Activated naive CD4-positive, alpha-beta T cell treated with anti-CD3 and anti-CD28 coated beads, Interleukin-2, amount 50 U/mL, for 24 hours (primary cell): ENCODE measurements around the gene AMOTL1.

Source experiments
- H3K27ac Mint-ChIP-seq: one replicate; pipeline ENCODE4 v1.8.0; 2021; ENCODE audit warnings: mild to moderate bottlenecking, mixed read lengths
- H3K27me3 Mint-ChIP-seq: one replicate; pipeline ENCODE4 v1.8.0; 2021; ENCODE audit warnings: mixed read lengths
- H3K36me3 Mint-ChIP-seq: one replicate; pipeline ENCODE4 v1.8.0; 2021; ENCODE audit warnings: mixed read lengths
- H3K4me1 Mint-ChIP-seq: one replicate; pipeline ENCODE4 v1.8.0; 2021; ENCODE audit warnings: mixed read lengths
- H3K4me3 Mint-ChIP-seq: one replicate; pipeline ENCODE4 v1.8.0; 2021; ENCODE audit warnings: mild to moderate bottlenecking, mixed read lengths
- H3K9me3 Mint-ChIP-seq: one replicate; pipeline ENCODE4 v1.8.0; 2021; ENCODE audit warnings: mixed read lengths

The AMOTL1 gene

GRCh38 chr11:94755494-94755893, 12.7 kb upstream of the AMOTL1 start:
- Mint-ChIP-seq H3K4me1 (no peaks in the 10 kb centered on the region), H3K27me3 (peaks cover 6% of the 10 kb centered on the region), H3K9me3 (no peaks in the 10 kb centered on the region), H3K27ac (no peak overlapping the region), H3K4me3 (no peak overlapping the region), H3K36me3 (no peaks in the 10 kb centered on the region)

DNA sequence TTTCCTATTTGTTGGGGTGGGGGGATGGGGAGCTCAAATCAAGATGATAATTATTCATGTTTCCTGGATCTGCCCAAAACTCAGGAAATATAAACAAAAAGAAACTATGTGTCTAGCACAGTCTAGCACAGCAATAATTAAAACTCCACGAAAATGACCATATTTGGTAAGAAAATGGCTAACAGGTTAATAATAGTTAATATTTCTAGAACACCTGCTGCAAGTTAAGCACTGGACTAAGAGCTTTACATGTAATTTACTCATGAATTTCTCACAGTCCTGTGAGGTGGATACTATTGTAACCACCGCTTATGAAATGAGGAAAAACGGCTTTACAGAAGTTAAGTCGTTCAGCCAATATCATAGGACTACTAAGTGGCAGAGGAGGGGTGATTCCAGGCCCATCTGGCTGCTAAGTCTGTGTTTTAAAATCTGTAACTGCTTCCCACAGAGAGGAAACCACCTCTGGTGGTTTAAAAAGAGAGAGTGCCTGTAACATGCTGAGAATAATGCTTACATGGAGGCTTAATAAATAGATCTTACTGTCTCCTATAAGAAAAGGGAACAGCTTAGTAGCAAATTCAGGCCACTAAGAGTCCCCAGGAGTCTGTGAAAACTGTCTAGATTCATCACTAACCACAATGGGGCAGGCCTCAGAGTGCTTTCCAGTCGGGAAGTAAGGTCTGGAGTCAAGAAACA, 11.0 kb upstream of the AMOTL1 start:
- Mint-ChIP-seq H3K9me3 (no peaks in the 10 kb centered on the region), H3K4me3 (no peak overlapping the region), H3K36me3 (no peaks in the 10 kb centered on the region), H3K27ac (no peak overlapping the region), H3K27me3 (peaks cover 4% of the 10 kb centered on the region), H3K4me1 (no peaks in the 10 kb centered on the region)

- Mint-ChIP-seq H3K4me1 (no peaks in the 10 kb centered on the region), H3K27ac (no peak overlapping the region), H3K27me3 (peaks cover 6% of the 10 kb centered on the region), H3K36me3 (no peaks in the 10 kb centered on the region), H3K9me3 (no peaks in the 10 kb centered on the region), H3K4me3 (no peak overlapping the region)
These were observed 9.5 kb upstream of the AMOTL1 start for GRCh38 chr11:94758666-94759065.

- no peak overlapping the region for H3K4me3 Mint-ChIP-seq
- no peaks in the 10 kb centered on the region for H3K36me3 Mint-ChIP-seq
These were observed 8.6 kb upstream of the AMOTL1 start for GRCh38 chr11:94759522-94759921.

GRCh38 chr11:94760296-94760695, 7.9 kb upstream of the AMOTL1 start:
- H3K27me3 Mint-ChIP-seq: peaks cover 8% of the 10 kb centered on the region
- H3K9me3 Mint-ChIP-seq: no peaks in the 10 kb centered on the region
- H3K4me3 Mint-ChIP-seq: no peak overlapping the region
- no peaks in the 10 kb centered on the region for H3K4me1 Mint-ChIP-seq
- H3K36me3 Mint-ChIP-seq: no peaks in the 10 kb centered on the region
- no peak overlapping the region for H3K27ac Mint-ChIP-seq

More at GRCh38 chr11:94759522-94759921, 8.6 kb upstream of the AMOTL1 start:
- Mint-ChIP-seq H3K27ac (no peak overlapping the region), H3K4me1 (no peaks in the 10 kb centered on the region), H3K27me3 (peaks cover 8% of the 10 kb centered on the region), H3K9me3 (no peaks in the 10 kb centered on the region)

DNA sequence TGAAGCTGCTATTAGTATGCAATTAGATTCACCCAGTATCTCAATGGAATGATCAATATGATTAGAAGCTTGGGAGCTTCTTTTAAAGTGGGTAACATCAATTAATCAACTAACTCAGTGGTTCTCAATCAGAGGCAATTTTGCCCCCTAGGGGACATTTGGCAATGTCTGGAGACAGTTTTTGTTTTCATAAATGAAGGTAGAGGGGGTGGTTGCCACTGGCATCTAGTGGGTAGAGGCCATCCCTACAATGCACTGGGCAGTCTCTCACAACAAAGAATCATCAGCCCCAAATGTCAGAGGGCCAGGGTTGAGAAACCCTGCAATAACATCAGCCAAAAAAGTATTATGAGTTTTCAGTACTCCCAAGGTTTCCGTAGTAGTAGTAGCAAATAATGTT, 5.9 kb upstream of the AMOTL1 start:
- no peaks in the 10 kb centered on the region for H3K9me3 Mint-ChIP-seq
- no peak overlapping the region for H3K4me3 Mint-ChIP-seq
- H3K27me3 Mint-ChIP-seq: peaks cover 8% of the 10 kb centered on the region
- H3K4me1 Mint-ChIP-seq: no peaks in the 10 kb centered on the region
- H3K36me3 Mint-ChIP-seq: no peaks in the 10 kb centered on the region
- no peak overlapping the region for H3K27ac Mint-ChIP-seq

DNA sequence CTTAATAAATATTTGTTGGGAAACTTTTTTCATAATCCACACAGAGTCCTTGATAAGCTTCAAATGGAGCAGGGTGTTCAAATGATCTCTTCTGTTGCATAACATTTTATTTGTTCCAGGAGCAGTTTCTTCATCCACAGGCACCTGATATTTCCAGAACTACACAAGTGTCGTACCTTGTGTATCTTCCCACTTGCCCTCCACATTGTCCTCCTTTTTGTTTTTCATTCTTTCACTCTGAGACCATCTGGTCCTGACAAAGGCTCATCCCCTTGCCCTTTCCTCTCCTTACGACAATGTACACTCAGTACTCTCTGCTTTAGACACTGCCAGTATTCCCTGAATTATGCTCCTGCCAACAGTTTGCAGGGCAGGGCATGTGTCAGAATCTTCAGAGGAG, 5.2 kb upstream of the AMOTL1 start:
- no peaks in the 10 kb centered on the region for H3K4me1 Mint-ChIP-seq
- H3K27me3 Mint-ChIP-seq: peaks cover 10% of the 10 kb centered on the region
- H3K4me3 Mint-ChIP-seq: no peak overlapping the region

GRCh38 chr11:94766713-94767206, 1.4 kb upstream of the AMOTL1 start:
- H3K9me3 Mint-ChIP-seq: no peaks in the 10 kb centered on the region
- H3K27me3 Mint-ChIP-seq: peaks cover 30% of the 10 kb centered on the region

More for the DNA sequence above, 5.2 kb upstream of the AMOTL1 start:
- no peaks in the 10 kb centered on the region for H3K36me3 Mint-ChIP-seq
- no peaks in the 10 kb centered on the region for H3K9me3 Mint-ChIP-seq
- no peak overlapping the region for H3K27ac Mint-ChIP-seq

GRCh38 chr11:94767291-94767690, 865 bp upstream of the AMOTL1 start:
- Mint-ChIP-seq H3K4me1 (peaks cover 11% of the 10 kb centered on the region), H3K27ac (no peak overlapping the region), H3K36me3 (no peaks in the 10 kb centered on the region), H3K9me3 (no peaks in the 10 kb centered on the region), H3K4me3 (no peak overlapping the region), H3K27me3 (peaks cover 32% of the 10 kb centered on the region)

More at GRCh38 chr11:94766713-94767206, 1.4 kb upstream of the AMOTL1 start:
- Mint-ChIP-seq H3K36me3 (no peaks in the 10 kb centered on the region), H3K4me1 (peaks cover 11% of the 10 kb centered on the region), H3K4me3 (no peak overlapping the region), H3K27ac (no peak overlapping the region)

DNA sequence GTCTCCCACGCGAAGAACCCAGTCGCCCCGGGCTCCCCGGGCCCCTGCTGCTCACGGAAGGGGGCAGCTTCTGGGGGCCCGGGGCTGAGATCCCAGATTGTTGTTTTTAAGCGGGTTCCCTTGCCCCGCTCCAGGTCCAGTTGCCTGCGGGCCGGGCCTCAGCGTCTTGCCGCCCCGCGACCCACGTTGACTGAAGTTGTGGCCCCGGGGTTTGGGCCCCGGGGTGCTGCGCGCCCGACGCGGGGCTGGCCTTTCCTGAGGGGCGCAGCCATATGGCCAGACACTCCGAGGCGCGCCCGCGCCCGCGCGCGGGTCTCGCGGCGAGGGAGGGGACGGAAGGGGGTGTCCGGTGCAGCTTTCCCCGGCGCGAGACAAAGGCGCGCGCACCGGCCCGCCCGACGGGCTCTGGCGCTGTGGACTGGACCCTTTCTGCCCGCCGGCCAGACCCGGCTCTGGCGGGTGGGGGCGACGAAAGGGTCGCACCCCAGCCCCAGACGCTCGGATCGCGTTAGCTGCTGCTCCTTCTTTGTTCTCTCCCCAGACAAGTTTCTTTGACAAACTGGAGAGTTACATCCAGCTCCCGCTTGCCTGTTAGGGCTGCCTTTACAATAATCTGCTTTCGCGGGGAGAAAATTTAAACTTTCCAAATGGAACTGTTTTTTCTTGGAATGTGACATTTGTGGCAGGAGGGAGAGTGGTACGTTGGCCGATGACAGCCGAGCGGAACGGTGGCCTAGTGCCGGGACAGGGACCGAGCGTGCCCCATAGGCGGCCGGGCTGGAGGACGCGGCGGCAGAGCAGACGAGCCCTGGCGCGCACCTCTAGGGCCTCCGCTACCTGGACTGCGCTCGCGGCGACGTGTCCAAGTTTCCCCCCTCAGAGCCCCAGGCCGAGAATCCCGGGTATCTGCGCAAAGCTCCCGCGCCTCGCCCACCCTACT, 716 bp downstream of the AMOTL1 start:
- H3K9me3 Mint-ChIP-seq: no peaks in the 10 kb centered on the region
- peaks cover 11% of the 10 kb centered on the region for H3K4me1 Mint-ChIP-seq
- H3K36me3 Mint-ChIP-seq: no peaks in the 10 kb centered on the region
- peaks cover 37% of the 10 kb centered on the region for H3K27me3 Mint-ChIP-seq
- peak overlapping the region; percentile 63 for H3K4me3 Mint-ChIP-seq
- H3K27ac Mint-ChIP-seq: no peak overlapping the region

- Mint-ChIP-seq H3K36me3 (no peaks in the 10 kb centered on the region), H3K27me3 (peaks cover 37% of the 10 kb centered on the region), H3K4me3 (peak overlapping the region; percentile 63), H3K27ac (no peak overlapping the region), H3K4me1 (peaks cover 11% of the 10 kb centered on the region), H3K9me3 (no peaks in the 10 kb centered on the region)
These were observed 1.7 kb downstream of the AMOTL1 start for GRCh38 chr11:94769880-94770279.

DNA sequence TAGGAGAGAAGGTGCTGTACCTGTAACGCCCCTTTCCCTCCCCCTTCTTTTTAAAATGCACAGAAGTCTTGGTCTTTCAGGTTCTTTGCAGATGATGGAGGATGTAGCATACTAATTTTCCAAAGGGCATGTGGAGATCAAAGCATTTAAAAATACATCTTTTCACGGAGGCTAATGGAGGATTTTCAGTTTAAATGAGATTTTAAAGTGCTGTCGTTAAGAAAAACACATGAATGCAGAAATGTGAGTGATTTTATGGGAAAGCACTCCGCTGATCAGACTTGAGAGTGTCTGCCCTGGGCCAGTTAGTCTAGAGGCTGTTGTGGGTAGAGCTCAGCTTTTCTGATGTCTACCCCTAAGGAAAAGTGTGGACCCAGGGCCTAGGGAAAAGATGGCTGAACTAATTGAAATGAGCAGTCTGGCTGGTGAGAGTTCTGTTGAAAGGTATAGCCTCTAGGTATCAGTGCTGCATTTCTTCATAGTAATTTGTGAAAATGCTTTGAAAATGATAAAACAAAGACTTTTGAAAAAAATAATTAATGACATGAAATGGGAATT, 2.5 kb downstream of the AMOTL1 start:
- H3K4me1 Mint-ChIP-seq: peaks cover 11% of the 10 kb centered on the region
- H3K36me3 Mint-ChIP-seq: no peaks in the 10 kb centered on the region
- no peak overlapping the region for H3K27ac Mint-ChIP-seq
- H3K4me3 Mint-ChIP-seq: no peak overlapping the region
- peaks cover 37% of the 10 kb centered on the region for H3K27me3 Mint-ChIP-seq
- no peaks in the 10 kb centered on the region for H3K9me3 Mint-ChIP-seq

DNA sequence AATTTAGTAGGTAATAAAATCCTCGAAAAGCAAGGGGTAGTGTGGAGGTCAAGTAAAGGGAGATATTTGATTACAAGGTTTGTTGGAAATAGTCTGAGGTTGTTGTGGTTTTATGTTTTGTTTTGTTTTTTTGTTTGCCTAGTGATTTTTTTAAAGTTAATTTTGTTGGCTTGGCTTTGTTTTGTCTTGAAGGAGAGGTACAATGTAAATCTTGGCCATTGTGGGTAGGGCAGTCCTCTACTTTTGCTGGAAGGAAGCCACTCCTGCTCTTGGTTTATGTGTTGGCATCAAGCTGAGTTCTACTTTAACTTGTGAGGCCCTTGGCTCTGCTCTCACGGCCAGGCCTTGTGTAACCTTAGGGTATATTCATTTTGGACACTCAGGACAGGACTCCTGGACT, 3.2 kb downstream of the AMOTL1 start:
- H3K27me3 Mint-ChIP-seq: peaks cover 37% of the 10 kb centered on the region
- H3K4me1 Mint-ChIP-seq: peaks cover 11% of the 10 kb centered on the region
- H3K9me3 Mint-ChIP-seq: no peaks in the 10 kb centered on the region
- no peaks in the 10 kb centered on the region for H3K36me3 Mint-ChIP-seq
- no peak overlapping the region for H3K27ac Mint-ChIP-seq
- H3K4me3 Mint-ChIP-seq: no peak overlapping the region

GRCh38 chr11:94771951-94772350, 3.8 kb downstream of the AMOTL1 start:
- peaks cover 11% of the 10 kb centered on the region for H3K4me1 Mint-ChIP-seq
- no peak overlapping the region for H3K4me3 Mint-ChIP-seq
- no peaks in the 10 kb centered on the region for H3K36me3 Mint-ChIP-seq
- no peaks in the 10 kb centered on the region for H3K9me3 Mint-ChIP-seq
- H3K27me3 Mint-ChIP-seq: peaks cover 37% of the 10 kb centered on the region
- no peak overlapping the region for H3K27ac Mint-ChIP-seq

- Mint-ChIP-seq H3K27ac (no peak overlapping the region), H3K4me3 (no peak overlapping the region), H3K9me3 (no peaks in the 10 kb centered on the region), H3K27me3 (peaks cover 37% of the 10 kb centered on the region), H3K4me1 (peaks cover 11% of the 10 kb centered on the region), H3K36me3 (no peaks in the 10 kb centered on the region)
These were observed 5.7 kb downstream of the AMOTL1 start for GRCh38 chr11:94773842-94774241.

GRCh38 chr11:94774345-94774744, 6.2 kb downstream of the AMOTL1 start:
- Mint-ChIP-seq H3K4me1 (peaks cover 7% of the 10 kb centered on the region), H3K4me3 (no peak overlapping the region), H3K36me3 (no peaks in the 10 kb centered on the region), H3K9me3 (no peaks in the 10 kb centered on the region), H3K27ac (no peak overlapping the region), H3K27me3 (peaks cover 35% of the 10 kb centered on the region)
